Pons (tissue), 1 donor: ENCODE measurements around the gene KCNJ14.
"Not testable (repeated sequence)": the region's sequence is repeated elsewhere in the genome, so short reads cannot be mapped to it uniquely, and the experiment has no call there.

Source experiments
- DNase-seq: peaks from one replicate; pipeline ENCODE4 v3.0.0-alpha.2; 2016; ENCODE audit warnings: low spot score

KCNJ14 gene

DNA sequence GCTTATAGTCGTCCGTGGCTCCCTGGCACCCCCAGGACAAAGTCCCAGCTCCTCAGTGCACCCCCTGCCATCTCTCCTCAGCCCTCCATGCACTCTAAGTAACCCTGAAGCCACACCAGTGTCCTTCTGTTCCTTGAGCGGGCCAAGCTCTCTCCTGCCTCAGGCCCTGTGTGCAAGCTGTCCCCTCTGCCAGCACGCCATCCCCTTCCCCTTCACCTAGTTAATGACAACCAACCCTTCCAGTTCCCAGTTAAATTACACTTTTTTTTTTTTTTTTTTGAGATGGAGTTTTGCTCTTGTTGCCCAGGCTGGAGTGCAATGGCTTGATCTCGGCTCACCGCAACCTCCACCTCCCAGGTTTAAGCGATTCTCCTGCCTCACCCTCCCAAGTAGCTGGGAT lies 33.1 kb downstream of the KCNJ14 start:
- DNase-seq: not testable (repeated sequence)

DNA sequence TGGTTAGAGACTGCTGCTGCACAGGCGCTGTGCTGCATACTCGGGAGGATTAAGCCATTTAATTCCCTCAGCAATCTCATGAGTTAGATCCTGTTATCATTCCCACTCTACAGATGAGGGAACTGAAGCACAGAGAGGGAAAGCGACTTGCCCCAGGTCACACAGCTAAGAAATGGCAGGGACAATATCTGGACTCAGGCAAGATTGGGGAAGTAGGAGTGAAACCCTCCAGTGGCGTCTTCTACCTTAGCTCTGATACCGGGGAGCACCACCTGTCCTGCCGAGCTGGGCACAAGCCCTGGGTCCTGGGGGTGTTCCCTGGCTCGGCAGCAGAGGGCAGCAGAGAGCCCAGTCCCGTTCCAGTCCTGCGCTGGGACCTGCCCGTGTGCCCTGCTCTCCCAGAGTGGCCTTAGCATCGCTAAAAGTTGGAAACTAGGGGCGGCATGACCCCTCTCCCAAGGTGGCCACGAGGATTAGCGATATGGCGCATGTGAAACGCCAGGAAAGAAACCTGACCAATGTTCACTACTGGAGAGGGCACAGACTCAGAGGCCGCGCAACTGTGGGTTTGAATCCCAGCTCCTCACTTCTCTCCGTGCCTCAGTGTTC lies 34.3 kb downstream of the KCNJ14 start:
- no peak for DNase-seq

DNA sequence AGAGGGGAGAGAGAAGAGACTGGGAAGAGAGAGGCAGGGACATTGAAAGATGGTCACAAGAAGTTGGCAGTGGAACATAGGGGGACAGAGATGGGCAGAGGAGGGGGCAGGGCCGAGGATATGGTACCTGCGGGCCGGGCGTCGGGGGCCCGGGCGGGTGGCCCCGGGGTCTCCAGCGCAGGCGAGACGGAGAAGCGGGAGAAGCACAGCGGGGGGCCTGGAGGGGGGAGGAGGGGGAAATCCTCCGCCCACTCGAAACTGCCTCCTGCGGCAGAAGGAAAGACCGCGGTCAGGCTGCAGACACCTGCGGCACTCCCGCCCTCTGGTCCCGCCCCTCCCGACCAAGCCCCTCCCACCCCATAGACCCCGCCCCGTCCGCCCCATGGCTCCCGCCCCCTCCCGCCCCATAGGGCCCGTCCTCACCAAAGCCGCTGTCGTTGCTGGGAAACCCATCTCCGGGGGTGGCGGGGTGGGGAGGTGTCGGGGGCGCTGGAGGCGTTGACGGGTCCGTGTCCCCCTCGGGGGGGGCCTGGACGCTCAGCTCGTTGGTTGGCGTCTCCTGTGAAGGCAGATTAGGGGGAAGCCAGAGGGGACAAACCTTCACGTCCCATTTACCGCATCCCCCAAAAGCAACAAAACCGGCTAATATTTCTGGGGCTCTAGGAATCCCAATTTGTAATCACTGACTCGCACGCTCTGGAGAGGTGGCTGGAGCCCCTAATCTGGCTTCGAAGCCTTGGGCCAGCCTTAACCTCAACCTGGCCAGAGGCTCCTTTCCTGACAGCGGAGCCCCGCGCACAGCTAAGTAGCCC lies 35.8 kb downstream of the KCNJ14 start:
- no peak for DNase-seq

DNA sequence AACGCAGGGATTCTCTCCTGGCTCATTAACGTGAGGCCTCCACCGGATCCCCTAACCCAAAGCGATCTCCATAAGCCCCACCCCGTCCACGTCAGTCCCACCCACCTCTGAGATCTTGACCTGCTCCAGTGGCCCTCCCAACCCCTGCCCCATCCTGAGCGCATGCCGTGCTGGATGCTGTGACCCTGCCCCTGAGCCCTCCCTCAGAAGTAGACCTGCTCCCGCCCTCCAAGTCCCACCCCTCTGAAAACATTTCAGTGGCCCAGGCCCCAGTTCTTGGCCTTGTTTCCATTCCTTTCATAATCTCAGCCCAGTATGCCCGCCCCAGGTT lies 36.4 kb downstream of the KCNJ14 start:
- DNase-seq: no peak

DNA sequence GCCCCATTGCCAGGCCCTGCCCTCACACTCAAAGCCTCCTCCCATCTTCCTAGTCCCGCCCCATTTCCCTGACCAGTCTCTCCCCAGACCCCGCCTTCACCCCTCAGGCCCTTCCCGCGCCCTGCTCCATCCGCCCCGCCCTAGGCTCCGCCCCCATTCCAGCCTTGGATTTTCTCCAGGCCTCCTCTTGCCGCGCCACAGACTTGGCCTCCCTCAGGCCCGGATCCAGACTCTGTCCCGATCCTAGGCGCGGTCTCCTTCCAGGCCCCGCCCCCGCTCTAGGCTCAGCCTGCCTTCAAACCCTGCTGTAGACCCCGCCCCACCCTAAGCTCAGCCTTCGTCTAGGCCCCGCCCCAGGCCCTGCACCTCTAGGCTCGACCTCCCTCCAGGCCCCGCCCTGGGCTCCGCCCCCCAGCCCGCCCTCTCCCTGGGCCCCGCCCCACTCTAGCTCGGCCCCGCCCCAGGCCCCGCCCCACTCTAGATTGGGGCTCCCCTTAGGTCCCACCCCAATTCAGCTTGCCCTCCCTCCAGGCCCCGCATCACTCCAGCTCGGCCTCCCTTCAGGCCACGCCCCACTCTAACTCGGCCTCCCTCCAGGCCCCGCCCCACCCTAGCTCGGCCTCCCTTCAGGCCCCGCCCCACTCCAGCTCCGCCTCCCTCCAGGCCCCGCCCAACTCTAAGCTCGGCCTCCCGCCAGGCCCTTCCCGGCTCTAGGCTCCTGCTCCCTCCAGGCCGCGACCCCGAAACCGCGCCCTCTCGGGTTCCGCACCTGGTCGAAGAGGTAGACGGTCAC lies 37.7 kb downstream of the KCNJ14 start:
- DNase-seq: peak; percentile 84

DNA sequence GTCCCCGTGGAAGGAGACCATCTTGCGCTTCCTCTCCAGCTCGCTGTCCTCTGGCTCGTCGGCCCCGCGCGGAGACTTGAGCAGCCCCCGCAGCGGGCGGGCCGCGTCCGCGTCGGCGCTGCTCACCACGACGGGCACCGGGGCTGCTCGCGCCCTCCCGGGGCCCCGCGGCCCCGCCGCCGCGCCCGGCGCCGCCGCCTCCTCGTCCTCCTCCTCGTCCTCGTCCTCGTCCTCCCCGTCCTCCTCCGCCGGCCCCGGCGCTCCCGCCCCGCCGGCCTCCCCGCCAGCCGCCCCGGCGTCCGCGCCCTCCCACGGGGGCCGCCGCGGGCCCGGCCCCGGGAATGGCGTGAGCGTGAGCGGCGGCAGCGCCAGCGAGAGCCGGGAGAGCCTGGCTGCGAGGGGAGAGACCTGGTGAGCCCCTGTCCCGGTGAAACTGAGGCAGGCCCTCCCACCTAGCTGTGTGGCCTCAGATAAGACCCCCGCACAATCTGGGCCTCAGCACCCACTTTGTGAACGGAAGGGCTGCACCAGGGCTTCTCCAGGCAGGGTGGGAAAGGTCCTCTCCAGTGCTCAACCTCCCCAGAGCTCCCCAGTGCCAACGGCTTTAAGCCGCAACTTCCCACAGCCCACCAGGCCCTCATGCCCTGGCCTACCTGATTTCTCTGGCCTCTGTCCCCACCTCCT lies 38.5 kb downstream of the KCNJ14 start:
- no peak for DNase-seq

DNA sequence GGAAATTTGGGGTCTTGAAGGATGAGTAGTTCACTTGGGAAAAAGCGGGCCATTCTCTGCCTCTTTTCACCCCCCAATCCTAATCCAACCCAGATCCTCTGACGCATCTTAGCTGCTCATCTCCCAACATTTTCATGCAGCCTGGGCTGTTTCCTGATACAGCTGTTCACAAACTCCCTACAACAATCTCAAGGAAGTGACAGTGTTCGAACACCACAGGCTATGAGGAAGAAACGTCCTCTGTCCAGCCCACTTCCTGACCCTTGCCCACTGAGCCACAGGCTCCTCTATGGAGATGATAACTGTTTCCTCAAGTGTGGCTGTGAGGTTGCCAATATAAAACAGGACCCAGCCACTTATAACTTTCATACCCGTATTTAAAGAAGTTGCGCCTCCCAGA lies 40.0 kb downstream of the KCNJ14 start:
- no peak for DNase-seq

DNA sequence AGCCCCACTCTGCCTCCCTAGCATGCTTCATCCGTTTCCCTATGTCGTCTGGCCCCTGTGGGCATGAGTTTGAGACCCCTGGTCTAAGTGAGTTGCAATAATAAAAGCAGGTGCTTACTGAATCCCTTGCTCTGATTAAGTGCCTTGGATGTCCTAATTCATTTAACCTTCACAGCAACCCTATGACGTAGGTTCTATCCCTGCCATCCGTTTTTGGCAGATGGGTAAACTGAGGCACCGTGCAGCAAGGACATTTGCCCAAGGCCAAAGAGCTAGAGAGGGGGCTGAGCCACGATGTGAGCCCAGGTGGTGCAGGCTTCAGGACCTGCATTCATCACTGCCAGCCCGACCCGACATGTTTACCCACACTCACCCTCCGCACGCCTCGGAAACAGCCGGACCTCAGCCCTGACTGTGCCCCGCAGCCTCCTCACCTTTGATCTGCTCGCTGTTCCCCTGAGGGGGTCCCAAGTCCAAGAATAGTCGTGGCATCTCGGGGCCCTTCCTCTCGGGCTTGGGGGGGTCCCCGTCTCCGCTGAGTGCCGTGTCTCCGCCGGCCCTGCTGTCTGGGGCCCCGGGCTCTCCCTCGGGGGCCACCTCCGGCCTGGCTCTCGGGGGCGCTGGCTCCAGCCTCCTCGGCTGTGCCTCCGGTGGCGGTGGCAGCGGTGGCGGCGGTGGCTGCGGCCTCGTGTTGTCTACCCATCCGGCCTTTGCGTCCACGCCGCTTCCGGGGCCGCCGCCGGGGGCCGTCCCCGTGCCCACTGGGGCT lies 41.8 kb downstream of the KCNJ14 start:
- DNase-seq: no peak

DNA sequence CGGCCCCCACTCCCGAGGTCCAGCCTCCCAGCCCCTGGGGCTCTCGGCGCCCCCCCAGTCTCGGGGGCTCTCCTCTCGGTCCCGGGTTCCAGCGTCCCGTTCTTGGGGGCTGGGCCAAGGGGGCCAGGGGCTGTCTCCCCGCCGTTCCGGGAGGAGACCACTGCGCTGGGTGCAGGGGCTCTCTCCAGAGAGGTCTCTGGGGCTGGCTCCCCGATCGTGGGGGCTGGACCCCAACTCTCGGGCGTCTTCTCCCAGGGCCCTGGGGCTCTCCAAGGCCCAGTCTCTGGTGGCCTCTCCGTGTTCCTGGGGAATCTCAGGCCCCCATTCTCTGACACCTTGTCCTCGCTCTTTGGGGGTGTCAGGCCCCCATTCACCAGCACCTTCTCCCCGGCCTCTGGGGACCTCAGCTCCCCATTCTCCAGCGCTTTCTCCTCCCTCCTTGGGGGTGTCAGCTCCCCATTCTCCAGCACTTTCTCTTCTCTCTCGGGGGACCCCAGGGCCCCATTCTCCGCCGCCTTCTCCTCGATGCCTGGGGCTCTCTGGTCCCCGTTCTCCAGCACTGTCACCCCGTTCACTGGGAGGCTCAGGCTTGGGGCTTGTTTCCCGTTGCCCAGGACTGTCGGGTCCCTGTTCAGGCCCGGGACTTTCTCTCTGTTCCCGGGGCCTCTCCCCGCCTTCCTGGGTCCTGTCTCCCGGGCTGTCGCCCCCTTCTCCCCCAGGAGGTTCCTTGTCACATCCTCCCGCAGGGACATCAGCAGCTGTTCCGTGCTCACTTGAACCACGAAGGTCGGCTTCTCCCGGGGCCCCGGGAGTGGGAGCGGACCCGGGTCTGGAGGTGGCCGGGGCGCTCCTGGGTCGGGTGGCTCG lies 42.6 kb downstream of the KCNJ14 start:
- no peak for DNase-seq

DNA sequence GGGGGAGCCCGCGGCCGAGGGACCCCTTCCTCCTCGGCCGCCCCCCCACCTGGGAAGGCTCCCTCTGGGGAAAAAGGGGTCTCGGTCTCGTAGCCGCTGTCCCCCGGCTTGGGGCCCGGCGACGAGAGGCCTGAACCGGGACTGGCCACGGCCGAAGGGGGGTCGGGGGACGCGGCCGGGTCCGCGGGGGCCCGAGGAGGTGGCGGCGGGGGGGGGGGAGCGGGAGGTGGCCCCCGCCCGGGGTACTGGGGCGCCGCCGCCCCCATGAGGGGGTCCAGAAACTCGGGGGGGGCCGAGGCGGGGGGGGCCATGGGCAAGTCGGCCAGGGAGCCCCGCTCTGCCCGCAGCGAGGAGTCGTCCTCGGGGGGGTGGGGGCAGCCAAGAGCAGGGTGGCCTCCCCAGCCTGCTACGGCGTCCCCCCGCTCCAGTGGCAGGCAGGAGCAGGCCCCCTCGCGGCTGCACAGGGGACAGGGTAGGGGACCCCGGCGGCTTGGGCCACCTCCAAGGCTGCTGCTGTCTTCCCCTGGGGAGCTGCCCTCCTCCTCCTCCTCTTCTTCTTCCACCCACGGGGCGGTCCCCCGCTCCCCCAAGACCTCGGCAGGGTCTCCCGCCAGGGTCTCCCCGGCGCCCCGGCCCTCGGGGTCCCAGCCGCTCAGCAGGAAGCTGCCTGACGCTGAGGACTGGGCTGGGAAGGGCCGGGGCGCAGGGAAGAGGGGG lies 43.4 kb downstream of the KCNJ14 start:
- no peak for DNase-seq

DNA sequence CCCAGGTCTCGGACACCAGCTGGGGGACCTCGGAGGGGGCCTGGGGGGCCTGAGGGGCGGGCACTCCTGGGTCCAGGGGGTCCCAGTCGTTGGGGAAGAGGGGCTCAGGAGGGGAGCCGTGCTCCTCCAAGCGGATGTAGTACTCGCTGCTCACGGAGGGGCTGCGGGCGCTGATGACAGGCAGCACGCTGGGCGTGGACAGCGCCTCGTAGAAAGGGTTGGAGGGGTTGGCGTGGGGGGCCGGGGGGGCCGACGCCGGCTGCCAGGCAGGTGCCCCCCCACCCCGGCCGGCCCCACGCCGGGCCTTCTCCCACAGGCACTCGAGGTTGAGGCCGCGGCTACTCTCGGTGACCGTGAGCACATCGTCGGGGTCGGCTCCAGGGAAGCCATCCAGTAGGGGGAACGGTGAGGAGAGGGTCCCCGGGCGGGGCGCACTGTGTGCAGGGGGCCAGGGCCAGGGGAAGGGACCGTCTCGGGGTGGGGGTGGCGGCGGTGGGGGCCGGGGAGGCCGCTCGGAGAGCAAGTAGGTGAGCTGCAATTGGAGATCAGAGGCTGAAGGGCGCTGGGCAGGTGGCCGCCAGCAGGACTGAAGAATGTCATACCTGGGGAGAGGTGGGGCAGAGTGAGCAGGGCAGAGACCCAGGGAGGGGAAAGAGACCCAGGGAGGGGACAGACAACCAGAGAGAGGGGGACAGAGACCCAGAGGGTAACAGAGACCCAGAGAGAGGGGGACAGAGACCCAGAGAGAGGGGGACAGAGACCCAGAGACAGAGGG lies 44.1 kb downstream of the KCNJ14 start:
- no peak for DNase-seq

DNA sequence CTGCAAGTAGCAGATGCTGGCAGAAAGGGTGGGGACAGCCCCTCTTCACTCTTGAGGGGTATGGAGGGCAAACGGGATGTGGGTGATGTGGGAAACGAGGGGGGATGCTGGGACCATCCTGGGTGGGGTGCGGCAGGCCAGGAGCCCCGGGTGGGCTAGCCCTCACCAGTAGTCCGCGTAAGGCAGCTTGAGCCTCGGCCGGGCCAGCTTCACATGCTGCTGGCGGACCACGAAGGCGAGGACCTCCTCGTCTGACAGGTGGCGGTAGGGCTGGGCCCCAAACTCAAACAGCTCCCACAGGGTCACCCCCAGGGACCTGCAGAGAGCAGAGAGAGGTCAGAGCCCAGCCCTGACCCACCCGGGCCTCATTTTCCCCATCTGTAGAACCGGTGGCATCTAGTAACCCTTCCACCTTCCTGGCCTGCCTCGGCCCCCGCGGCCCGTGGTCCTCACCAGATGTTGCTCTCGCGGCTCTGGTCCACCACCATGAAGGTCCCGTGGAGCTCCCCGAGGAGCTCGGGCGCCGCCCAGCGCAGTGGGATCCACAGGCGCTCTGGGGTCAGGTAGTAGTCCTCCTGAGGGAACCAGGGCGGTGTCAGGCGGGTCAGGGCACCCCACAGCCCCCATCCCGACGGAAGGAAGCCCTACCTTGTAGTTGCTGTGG lies 45.6 kb downstream of the KCNJ14 start:
- DNase-seq: no peak

DNA sequence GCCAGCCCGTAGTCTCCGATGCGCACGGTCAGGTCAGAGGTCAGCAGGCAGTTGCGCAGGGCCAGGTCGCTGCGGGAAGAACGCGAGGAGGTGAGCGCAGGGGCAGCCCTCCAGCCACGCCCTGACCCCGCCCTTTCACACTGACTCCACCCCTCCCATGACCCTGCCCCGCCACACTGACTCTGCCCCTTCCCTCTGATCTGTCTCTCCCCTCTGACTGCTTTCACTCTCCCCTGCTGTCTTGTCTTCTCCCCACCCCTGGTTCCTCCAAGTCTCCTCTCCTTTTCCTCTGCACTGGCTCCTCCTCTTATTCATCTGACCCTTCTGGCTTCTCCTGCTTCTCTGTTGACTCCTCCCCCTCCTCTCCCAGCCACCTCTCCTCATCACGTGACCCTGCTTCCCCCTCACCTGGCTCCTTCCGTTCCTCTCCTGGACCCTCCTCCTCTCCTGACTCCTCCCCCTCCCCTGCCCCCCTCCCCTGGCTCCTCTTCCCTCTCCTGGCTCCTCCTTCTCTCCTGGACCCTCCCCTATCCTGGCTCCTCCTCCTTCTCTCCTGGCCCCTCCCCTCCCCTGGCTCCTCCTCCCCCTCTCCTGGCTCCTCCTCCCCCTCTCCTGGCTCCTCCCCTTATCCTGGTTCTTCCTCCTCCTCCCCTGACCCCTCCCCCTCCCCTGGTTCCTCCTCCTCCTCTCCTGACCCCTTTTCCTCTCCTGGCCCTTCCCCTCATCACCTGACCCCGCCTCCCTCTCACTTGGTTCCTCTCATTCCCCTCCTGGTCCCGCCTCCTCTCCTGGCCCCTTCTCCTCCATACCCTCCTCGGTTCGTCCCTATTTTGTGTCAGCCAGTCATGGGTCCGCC lies 46.3 kb downstream of the KCNJ14 start:
- DNase-seq: peak; percentile 57

DNA sequence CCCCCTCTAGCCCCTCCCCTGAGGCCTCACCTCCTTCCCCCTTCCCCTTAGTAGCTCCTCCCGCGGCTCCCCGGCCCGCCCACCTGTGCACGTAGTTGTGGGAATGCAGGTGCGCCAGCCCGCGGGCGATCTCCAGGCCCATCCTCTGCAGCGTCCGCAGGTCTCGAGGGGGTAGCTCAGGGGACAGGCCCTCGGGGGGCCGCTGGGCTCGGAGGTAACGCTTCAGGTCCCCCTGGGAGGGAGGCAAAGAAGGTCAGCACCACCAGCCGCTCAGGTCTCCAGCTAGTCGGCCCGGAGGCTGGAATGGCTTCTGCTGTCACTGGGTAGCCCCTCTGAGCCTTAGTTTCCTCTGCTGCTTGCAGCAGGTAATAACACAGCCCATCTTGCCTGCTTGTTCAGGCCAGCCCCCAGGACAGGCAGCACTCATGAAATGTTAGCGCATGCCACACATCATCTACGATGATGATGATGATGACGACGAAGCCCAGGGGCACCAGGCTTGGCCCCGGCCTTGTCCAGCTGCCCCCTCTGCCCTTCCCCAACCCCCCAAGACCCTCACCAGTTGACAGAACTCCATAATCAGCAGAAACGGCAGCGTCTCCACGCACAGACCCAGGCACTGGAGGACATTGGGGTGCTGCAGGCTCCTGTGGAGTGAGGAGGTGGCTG lies 47.1 kb downstream of the KCNJ14 start:
- DNase-seq: no peak

DNA sequence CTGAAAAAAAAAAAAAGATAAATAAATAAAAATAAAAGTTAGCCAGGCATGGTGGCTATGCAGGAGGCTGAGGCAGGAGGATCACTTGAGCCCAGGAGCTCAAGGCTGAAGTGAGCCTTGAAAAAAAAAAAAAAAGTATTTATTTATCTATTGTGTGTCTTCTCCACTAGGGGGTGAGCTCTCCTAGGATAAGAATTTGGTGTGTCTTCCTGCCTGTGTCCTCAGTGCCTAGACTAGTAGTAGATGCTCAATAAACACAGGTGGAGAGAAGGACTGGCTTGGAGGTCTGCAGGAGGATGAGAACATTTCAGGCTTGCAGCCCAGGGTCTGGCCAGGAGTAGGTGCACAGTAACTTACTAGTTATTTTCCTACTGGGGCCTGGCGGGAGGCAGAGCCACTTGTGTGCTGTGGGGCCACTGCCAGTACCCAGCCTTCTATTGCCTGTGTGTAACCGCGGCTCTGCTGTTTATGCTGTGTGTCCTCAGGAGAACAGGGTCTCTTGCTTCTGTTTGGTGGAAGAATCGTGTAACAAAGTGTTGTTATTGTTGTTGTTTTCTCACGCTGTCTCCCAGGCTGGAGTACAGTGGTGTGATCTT lies 50.9 kb downstream of the KCNJ14 start:
- DNase-seq: no peak

DNA sequence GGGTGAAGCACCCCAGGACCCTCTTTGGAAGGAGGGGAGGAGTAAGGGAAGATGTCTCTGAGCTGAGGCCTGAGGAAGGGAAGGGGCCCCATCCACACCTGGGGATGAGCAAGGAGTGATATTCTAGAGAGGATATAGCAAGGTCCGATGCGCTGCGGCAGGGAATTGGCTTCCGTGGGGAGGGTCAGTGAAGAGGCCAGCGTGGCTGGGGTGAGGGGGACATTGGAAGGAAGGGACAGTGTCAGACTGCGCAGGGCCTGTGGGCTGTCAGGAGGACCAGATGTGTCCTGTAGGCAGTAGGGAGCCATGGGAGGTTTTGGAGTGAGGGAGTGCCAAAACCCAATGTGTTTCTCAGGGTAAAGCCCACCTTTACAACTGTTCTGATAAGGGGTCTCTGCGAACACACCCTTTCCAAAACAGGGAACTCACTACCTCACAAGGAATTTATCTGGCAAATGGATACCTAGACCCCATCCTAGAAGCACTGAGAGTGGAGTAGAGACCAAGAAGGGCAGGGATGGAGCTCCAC lies 52.6 kb downstream of the KCNJ14 start:
- DNase-seq: no peak
